HG03045 (cell line): ENCODE results near the gene HCN4.
"Not testable (repeated sequence)": the region's sequence is repeated elsewhere in the genome, so short reads cannot be mapped to it uniquely, and the experiment has no call there.

ENCODE experiments used
- ATAC-seq: cut with Tn5 transposase; IDR thresholded peaks from one replicate; pipeline ENCODE4 v1.9.1; 2021; ENCODE audit warnings: mild to moderate bottlenecking, moderate library complexity; ENCODE audit not compliant: unreplicated experiment

HCN4 gene

DNA sequence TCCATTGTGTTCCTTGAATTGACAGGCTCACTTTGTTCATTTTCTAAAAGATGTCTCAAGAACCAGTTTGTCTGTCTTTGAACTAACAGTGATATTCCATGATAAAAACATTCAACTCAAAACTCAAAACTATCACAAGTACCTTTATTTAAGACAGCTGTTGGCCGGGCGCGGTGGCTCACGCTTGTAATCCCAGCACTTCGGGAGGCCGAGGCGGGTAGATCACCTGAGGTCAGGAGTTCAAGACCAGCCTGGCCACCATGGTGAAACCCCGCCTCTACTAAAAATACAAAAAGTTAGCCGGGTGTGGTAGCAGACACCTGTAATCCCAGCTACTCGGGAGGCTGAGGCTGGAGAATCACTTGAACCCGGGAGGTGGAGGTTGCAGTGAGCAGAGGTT, 68.5 kb downstream of the HCN4 start:
- ATAC-seq = not testable (repeated sequence)

DNA sequence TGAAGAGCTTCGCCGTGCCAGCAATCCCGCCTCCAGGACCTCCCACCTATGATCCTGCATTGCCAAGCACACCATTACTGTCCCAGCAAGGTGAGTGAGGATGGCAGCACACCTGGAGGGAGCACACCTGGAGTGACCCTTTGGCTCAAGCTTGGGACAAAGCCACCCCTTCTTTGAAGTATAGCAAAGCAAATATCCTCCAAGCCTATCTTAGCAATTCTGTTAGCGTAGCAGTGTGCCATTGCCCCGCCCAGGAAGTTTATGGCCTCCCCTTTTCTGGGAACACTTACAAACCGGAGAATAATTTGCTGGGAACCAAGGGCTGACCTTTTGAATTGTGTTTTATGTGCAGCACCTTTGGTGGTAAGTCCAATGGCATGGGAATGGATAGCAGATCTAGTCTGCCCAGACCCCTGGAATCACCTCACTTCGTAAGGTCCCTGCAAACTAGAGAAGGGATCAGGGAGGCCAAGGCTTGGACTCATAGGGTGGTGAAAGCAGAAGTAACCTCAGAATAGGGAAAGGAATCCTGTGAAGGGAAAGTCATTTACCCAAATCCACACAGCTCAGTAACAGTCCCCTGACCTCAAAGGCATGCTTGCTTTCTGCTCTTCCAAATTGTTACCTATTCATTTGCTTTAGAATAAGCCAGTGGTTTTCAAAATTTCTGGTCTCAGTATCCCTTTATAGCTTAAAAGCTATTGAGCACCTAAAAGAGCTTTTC, 70.1 kb downstream of the HCN4 start:
- ATAC-seq = no peak

DNA sequence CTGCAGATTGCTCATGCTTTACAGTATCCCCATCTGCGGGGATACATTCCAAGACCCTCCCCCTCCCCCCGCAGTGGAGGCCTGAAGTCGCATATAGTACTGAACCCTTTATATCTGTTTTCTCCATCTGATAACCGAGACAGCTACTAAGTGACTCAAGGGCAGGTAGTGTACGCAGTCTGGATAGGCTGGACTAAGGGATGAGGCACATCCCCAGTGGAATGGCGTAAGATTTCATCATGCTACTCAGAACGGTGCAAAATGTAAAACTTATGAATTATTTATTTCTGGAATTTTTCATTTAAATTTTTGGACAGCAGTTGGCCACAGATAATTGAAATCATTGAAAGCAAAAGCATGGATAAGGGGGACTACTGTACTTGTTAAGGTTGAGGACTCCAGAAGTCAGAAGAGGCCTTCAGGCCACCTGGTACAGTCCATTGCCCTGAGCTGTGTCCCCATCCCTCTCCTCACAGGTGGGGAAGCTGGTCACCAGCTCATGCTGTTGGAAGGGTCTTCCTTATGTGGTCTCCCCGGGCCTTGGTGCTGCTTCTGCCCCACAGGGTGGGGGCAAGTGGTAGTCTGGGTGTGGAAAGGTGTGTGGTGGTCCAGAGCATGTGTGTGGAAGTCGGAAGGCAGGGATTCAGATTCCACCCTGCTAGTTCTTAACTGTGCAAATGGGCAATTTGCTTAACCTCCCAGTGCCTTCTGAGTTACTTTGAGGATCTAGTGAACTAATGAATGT, 72.0 kb downstream of the HCN4 start:
- no peak for ATAC-seq

DNA sequence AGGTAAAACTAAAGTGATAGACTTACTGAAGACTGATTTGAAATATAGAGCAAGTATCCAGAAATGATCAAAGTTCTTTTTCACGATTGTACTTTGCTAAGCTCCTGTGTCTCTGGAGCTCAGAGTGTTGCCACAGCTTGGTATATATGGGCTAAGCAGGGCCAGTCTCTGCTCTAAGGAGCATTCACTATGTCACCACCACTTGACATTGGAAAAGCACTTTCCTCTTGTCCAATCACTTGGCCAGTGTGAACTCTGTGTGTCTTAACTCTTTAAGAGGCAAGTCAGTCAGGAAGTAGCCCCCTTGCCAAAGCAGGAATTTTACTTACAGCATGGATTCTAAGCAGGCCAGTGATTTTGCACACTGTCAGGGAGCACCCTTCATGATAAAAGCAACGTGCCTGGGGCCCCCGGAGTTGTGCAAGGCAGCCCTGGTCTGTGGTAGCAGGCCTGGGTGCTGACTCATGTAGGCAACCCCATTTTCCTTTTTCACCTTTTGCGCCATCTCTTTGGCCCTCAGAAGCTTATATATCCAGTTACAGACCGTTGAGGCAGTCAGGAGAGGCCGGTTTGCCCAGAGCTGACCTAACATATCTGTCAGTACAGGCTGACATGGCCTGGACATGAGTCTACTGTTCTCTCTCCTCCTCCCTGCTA, 73.0 kb downstream of the HCN4 start:
- no peak for ATAC-seq

DNA sequence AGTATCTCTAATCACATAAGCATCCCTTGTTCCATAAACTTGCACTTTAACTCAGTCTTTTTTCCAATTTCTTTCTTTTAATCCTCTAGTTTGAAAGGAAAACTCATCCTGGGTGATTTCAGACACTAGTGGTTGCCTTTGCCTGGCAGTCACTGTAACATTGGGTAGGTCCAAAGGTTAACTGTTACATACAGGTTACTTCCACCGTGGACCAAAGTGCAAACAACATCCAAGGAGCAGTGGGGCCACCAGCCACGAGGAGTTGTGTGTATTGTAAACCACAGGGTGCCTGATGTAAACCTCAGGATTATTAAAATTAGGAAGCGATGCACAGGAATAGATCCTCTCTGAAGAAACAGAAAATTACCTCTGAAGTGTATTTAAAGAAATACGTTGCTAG, 75.0 kb downstream of the HCN4 start:
- no peak for ATAC-seq

DNA sequence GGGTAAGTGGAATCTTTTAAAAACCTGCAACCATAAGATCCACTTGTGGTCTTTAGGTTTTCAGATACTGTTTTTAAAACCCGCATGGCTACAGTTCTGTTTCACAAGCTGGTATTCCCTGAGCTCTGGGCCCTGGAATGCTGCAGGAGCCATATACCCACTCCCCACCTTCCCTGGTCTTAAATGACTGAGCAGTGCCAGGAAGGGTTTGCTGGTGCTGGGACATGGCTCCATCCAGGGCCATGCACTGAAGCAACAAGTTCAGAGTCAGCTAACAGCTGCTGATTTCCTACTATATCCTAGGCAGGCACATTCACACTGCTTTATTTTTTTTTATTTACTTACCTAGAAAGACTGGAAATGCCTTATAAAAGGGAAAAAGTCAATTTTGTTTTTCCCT, 77.3 kb downstream of the HCN4 start:
- ATAC-seq = no peak

DNA sequence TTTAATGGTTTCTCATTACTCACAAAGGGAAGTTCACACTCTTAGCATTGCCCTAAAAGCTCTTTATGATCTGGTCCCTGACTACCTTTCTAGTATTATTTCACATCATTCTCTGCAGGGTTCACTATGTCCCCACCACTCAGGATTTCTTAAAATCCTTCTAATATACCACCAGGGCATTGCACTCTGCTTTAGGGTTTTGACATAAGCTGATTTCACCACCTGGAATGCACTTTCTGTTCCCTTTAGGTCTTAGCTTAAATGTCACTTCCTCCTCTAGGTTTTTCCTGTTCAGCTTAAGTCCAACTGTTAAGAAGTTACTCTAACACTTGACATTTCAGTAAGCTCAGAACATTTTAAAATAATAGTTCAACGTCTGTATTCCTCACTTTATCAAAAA, 81.7 kb downstream of the HCN4 start:
- no peak for ATAC-seq

DNA sequence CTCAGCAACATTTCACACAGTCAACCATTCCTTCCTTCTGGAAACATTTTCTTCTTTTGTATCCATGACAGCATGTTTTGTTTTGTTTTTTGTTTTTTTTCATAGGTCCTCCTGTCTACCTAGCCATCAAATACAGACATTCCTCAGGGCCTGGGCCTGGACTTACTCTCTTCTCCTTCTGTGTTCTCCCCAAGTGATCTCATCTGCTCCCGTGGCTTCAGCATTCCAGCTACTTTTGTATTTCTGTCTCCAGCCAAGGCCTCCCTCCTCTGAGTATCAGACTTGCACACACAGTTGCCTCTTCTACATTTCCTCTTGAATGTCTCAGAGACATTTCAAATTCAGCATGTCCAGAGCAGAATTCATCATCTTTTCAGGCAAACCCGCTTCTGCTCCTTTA, 82.4 kb downstream of the HCN4 start:
- no peak for ATAC-seq

DNA sequence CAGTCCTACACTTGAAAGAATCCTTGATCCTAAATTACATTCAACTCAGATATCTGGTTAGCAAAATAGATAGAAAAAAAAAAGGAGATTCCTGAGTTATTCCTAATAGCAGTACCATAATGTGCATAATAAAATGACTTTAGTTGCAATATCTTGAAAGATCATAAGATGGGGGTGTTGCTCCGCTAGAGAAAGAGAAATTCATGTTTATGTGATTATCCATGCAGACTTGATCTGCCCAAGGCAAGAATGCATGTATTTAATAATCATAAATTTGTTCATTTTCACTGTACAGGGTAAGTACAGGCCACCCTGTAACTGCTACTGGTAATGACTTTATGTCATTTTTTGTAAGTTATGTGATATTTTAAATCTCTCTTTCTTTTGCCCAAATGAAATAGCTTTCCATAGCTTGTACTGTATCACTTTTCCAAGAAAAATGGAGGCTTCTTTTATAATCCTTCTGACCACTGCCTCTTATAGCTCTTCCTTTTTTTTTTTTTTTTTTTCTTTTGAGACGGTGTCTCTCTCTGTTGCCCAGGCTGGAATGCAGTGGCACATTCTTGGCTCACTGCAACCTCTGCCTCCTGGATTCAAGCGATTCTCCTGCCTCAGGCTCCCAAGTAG, 84.6 kb downstream of the HCN4 start:
- ATAC-seq = no peak

DNA sequence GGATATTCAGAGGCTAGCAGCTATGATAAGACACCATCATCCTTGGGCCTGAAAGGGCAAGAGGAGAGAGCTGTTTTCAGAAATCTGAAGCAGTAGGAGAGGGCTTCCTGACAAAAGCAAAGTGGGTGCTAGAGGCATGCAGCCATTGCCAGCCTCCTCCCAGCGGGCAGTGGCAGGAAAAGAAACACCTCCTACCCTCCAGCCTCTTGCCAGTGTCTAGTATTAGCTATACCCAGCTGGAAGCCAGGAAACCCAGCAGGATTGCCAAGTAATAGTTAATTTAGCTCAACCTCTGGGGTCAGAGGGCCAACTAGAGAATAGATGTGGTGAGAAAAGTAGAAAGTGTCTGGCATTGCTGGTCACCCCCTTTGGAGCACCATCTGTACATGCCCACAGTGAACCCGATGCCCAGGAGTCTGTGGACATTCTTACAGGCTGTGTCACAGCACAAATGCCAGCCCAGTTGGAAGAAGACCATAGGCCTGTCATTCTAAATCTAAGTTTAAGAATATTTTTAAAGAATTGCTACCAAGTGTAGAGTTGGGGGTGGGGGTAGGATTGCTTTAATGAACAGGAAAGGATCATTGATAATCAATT, 85.3 kb downstream of the HCN4 start:
- ATAC-seq = no peak

DNA sequence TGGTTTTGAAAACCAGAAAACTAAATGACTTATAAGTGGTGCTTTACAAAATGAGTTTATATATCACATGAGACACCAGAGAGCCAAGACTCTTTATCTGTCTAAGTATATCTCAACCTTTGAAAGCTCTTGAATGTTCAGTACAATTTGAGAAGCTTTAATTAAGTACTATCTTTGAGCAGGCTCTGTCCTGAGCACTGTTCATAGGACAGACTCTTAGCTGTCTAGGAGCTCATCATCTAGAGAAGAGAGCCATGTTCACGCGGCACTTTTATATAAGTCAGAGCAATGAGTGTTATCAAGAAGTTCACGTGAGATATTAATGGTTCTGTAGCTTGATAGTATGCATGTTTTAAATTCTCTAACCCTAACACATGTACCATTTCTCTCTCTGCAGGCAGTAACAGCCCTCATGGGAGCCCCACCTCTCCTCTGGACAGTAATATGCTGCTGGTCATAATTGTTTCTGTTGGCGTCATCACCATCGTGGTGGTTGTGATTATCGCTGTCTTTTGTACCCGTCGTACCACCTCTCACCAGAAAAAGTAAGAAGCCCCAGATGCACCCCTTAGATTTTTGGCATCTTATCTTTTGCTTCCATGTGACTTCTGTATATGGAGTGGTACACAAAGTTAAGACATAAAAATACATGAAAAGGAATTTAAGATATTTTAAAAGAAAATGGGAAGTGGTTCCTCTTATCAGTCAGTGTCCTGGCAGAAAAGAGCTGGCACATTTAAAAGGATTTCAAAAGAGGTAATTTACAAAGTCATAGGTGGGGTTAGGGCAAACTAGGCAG, 86.0 kb downstream of the HCN4 start:
- no peak for ATAC-seq

DNA sequence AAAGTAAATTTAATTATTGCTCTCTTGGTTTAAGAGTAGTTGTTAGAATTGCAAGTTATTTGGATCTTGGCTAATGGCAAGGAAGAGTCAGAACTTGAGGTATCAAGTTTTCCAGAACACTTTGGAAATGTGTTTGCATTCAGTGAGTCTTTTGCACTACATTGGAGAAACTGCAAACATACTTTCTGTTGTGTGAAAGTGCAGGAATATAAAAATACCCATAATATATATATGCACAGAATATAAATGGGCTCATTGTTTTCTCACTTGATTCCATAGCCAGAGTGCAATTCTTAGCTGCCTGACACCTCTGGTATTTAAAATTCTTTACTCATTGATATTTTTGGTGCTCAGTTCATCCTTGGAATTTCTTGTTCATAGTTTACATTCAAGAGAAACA, 92.9 kb downstream of the HCN4 start:
- ATAC-seq = no peak

DNA sequence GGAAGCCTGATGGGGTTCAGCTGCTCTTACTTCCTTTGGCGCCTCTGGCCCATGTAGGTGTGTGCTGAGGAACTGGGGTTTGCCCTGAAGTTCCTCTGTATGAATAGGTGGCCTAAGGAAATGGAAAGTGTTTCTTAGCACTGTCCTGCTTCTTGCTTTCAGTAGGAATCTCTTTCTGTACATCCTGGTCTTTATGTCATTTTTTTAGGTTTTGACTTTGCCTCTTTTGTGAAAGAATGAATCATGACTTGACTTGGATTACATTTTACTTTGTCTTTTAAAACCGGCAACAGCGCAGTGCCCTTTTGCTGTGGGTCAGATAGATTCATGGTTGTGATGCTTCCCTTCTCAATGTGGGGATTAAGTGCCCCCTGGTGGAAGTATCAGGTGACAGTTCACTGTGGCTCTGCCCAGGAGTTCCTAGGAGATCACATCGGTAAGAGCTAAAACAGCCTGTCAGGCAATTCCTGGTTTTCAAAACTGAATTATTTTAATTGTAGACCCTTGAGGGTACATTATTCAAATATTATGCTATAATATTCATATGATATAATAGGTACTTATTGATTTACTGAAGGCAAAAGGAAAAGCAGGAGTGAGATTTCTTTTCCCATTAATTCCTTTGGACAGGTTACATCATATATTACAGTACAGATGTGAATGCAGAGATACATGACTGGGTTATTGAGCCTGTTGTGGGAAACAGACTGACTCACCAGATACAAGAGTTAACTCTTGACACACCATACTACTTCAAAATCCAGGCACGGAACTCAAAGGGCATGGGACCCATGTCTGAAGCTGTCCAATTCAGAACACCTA, 95.4 kb downstream of the HCN4 start:
- ATAC-seq = no peak

DNA sequence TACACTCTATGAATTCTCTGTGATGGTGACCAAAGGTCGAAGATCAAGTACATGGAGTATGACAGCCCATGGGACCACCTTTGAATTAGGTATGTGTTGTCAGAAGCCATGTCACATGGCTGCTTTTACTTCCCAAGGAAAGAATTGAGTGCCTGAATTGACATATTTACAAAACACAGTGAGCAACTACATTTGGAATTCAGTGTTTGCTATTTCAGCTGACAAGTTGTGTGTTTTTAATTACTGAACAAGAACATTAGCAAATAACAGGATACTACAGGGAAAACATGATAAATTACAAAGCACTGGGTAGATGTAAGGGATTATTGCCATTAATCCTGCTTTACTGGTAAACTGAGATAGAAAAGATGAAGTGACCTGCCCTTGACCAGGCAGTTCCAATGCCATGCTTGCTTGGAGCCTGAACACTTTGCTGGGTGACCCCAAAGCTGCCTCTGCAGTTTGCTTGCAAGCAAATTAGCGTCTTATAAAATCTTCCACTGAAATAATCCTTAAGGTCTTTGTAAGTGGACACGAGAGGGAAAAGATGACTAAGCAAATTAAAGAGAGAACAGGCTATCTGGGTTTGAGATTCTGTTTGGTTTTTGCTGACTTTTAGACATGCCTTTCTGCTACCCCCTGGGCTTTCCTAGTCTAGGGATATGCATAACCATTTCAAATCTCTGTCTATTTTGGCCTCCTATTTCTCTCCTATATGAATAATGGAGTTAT, 98.2 kb downstream of the HCN4 start:
- ATAC-seq = no peak
